Measurements from ENCODE around the gene ATXN7. TPM values are rescaled to one million over a fixed set of nuclear protein-coding genes. Genes with fewer than 3 reads are reported as not detected.
A peak's percentile ranks its signal among the peaks of the same experiment; 100 is the strongest.

Gene ATXN7
- total RNA-seq, 2 experiments from 2014 or later = 15.2 to 35.2 TPM

DNA sequence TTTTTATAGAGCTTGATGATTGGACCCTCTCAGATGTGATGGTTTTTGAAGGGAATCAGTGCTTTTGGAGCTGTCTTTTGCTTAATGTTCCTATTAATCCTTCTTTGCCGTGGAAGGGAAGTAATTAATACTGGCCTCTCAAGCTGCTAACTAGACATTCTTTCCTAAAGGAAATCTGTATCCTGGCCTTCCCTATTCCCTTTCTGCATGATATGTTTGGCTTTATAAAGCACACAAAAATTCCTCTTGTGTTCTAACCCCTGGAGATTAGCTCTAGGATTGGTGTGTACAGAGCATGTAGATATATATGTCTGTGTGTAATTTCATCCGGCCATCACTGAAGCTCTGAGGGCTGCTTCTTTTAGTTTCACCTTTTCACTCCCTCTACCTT lies 6.9 kb downstream of the ATXN7 start:
- no peak overlapping the region for H2AFZ ChIP-seq (ENCODE audit: low read length)
- H3K4me2 ChIP-seq (ENCODE audit: low read length) = peak overlapping the region; percentile 60
- H3K79me2 ChIP-seq (ENCODE audit: insufficient read depth, low read depth, low read length) = peaks cover 95% of the 10 kb centered on the region
- peaks cover 41% of the 10 kb centered on the region; the same call in 1 of the 2 replicates for H4K20me1 ChIP-seq (ENCODE audit: insufficient read depth, low read length)
- POLR2A ChIA-PET = interaction anchor here (0.6 to 1.0 kb wide), 2 partner anchors 29 to 40 kb away, joined by 3 to 4 read pairs; no protein-coding TSS in a partner anchor
- peaks cover 41% of the 10 kb centered on the region for H3K4me1 ChIP-seq (ENCODE audit: insufficient read depth, low read length, poor library complexity, severe bottlenecking)
- peak overlapping the region; percentile 9 for H3K4me3 ChIP-seq (ENCODE audit: low read depth, low read length, poor library complexity, severe bottlenecking)
- H3K9me3 ChIP-seq (ENCODE audit: low read length) = no peaks in the 10 kb centered on the region
- CTCF ChIA-PET (ENCODE audit: unreplicated experiment) = no interaction called here
- H3K27ac ChIP-seq (ENCODE audit: low read depth, low read length, poor library complexity, severe bottlenecking) = no peak overlapping the region
- H3K9me2 ChIP-seq (ENCODE audit: insufficient read depth, low read length) = no peaks in the 10 kb centered on the region
- intact Hi-C loops (cut with micrococcal nuclease; ENCODE audit: unreplicated experiment) = loop anchor here (2.0 kb wide), 1 partner anchor 42 kb away; the partner anchor contains the start of gene SCAANT1
- no TSS peak for BruUV-seq (replicated peaks)
- peaks cover 51% of the 10 kb centered on the region for H3K36me3 ChIP-seq (ENCODE audit: insufficient read depth, low read length)
- no peak for DNase-seq (ENCODE audit: low spot score)
- no peak for TF ChIP-seq EZH2phosphoT487 (IDR thresholded peaks at IDR 0.05; ENCODE audit: borderline replicate concordance, low read depth, low read length)
- TF ChIP-seq, protein P1, sequence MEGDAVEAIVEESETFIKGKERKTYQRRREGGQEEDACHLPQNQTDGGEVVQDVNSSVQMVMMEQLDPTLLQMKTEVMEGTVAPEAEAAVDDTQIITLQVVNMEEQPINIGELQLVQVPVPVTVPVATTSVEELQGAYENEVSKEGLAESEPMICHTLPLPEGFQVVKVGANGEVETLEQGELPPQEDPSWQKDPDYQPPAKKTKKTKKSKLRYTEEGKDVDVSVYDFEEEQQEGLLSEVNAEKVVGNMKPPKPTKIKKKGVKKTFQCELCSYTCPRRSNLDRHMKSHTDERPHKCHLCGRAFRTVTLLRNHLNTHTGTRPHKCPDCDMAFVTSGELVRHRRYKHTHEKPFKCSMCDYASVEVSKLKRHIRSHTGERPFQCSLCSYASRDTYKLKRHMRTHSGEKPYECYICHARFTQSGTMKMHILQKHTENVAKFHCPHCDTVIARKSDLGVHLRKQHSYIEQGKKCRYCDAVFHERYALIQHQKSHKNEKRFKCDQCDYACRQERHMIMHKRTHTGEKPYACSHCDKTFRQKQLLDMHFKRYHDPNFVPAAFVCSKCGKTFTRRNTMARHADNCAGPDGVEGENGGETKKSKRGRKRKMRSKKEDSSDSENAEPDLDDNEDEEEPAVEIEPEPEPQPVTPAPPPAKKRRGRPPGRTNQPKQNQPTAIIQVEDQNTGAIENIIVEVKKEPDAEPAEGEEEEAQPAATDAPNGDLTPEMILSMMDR (conservative IDR thresholded peaks at IDR 0.05; ENCODE audit: low read length) = no peak

DNA sequence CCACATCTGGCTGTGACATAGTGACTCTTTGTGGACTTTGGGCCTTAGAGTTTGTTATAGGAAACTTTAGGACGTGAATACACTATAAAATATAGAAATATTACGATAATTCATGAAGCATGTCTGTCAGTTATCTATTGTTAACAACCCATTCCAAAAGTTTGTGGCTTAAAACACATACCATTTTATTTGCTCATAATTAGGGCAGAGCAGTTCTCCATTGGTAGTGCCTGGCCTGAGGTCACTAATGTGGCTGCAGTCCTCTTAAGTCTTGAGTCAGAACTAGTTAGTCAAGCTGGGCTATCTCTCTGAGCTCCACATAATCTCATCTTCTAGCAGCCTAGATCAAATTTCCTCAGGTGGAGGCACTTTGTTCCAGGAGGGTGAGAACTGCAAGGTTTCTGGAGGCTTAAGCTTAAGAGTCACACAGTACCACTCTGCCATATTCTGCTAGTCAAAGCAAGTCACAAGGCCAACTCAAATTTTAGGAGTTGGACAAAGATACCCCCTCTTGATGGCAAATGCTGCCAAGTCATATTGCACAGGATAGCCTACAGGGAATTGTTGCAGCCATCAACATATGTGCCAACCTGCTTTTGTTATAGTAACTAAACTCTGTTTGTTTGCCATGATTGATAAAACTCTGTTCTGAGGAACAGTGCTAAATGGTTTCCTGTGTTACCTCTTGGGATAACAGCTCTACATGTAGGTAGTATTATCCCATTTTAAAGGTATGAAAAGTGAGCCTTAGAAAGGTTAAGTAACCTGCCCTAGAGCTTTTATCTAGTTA lies 8.7 kb downstream of the ATXN7 start:
- Histone ChIP-seq H3K9me3 (ENCODE audit: low read length) (no peaks in the 10 kb centered on the region), H3K27ac (ENCODE audit: low read depth, low read length, poor library complexity, severe bottlenecking) (no peak overlapping the region), H3K36me3 (ENCODE audit: insufficient read depth, low read length) (peaks cover 36% of the 10 kb centered on the region), H3K79me2 (ENCODE audit: insufficient read depth, low read depth, low read length) (peaks cover 95% of the 10 kb centered on the region), H3K9me2 (ENCODE audit: insufficient read depth, low read length) (no peaks in the 10 kb centered on the region), H2AFZ (ENCODE audit: low read length) (no peak overlapping the region), H3K4me2 (ENCODE audit: low read length) (peak overlapping the region; percentile 59), H3K4me1 (ENCODE audit: insufficient read depth, low read length, poor library complexity, severe bottlenecking) (peaks cover 48% of the 10 kb centered on the region), H4K20me1 (ENCODE audit: insufficient read depth, low read length) (peaks cover 57% of the 10 kb centered on the region), H3K4me3 (ENCODE audit: low read depth, low read length, poor library complexity, severe bottlenecking) (peak overlapping the region; percentile 8)
- POLR2A ChIA-PET = interaction anchor here (0.5 to 0.6 kb wide), 2 partner anchors 56 to 349 kb away, joined by 3 read pairs; no protein-coding TSS in a partner anchor
- intact Hi-C loops (cut with micrococcal nuclease; ENCODE audit: unreplicated experiment) = no loop called here
- no peak for TF ChIP-seq EZH2phosphoT487 (IDR thresholded peaks at IDR 0.05; ENCODE audit: borderline replicate concordance, low read depth, low read length)
- TF ChIP-seq, protein P1 (conservative IDR thresholded peaks at IDR 0.05; ENCODE audit: low read length) = no peak
- DNase-seq (ENCODE audit: low spot score) = no peak
- BruUV-seq (replicated peaks) = no TSS peak
- CTCF ChIA-PET (ENCODE audit: unreplicated experiment) = no interaction called here

DNA sequence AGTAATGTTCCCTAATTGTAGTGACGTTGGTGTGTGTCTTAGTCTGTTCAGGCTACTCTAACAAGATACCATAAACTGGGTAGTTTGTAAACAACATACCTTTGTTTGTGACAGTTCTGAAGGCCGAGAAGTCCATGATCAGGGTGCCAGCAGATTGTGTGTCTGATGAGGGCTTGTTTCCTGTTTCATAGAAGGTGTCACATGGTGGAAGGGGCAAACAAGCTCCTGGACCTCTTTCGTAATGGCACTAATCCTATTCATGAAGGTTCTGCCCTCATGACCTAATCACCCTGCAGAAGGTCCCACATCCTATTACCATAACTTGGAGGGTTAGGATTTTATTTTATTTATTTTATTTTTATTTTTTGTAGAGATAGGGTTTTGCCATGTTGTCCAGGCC lies 11.1 kb downstream of the ATXN7 start:
- H3K4me1 ChIP-seq (ENCODE audit: insufficient read depth, low read length, poor library complexity, severe bottlenecking) = peaks cover 55% of the 10 kb centered on the region

More for the DNA sequence above, 11.1 kb downstream of the ATXN7 start:
- POLR2A ChIA-PET = interaction anchor here (0.6 to 1.4 kb wide), 5 partner anchors 16 to 1526 kb away, joined by 3 to 5 read pairs (median 3); no protein-coding TSS in a partner anchor
- Histone ChIP-seq H3K9me2 (ENCODE audit: insufficient read depth, low read length) (no peaks in the 10 kb centered on the region), H3K4me2 (ENCODE audit: low read length) (no peak overlapping the region), H3K27ac (ENCODE audit: low read depth, low read length, poor library complexity, severe bottlenecking) (no peak overlapping the region), H3K4me3 (ENCODE audit: low read depth, low read length, poor library complexity, severe bottlenecking) (no peak overlapping the region), H3K36me3 (ENCODE audit: insufficient read depth, low read length) (peaks cover 23% of the 10 kb centered on the region), H3K9me3 (ENCODE audit: low read length) (no peaks in the 10 kb centered on the region), H3K79me2 (ENCODE audit: insufficient read depth, low read depth, low read length) (peaks cover 94% of the 10 kb centered on the region), H2AFZ (ENCODE audit: low read length) (no peak overlapping the region), H4K20me1 (ENCODE audit: insufficient read depth, low read length) (peaks cover 67% of the 10 kb centered on the region)
- BruUV-seq (replicated peaks) = no TSS peak
- intact Hi-C loops (cut with micrococcal nuclease; ENCODE audit: unreplicated experiment) = no loop called here
- no peak for DNase-seq (ENCODE audit: low spot score)
- CTCF ChIA-PET (ENCODE audit: unreplicated experiment) = no interaction called here
- TF ChIP-seq EZH2phosphoT487 (IDR thresholded peaks at IDR 0.05; ENCODE audit: borderline replicate concordance, low read depth, low read length) = no peak
- TF ChIP-seq, protein P1 (conservative IDR thresholded peaks at IDR 0.05; ENCODE audit: low read length) = no peak

Data from OCI-LY7 (cell line).